AG09309 (cell line): ENCODE measurements around the gene C1D.

Source experiments
- DNase-seq: peaks from one replicate; pipeline ENCODE4 v3.0.0-alpha.2; 2010; ENCODE audit warnings: low read depth
- H3K4me3 ChIP-seq: 2 replicates; pipeline ENCODE4 v1.5.1; 2011; ENCODE audit warnings: mild to moderate bottlenecking, low read depth, low read length, moderate library complexity; ENCODE audit not compliant: control insufficient read depth
- CTCF ChIP-seq: IDR thresholded peaks from 2 replicates; pipeline ENCODE4 v1.5.1; 2011; ENCODE audit warnings: mild to moderate bottlenecking, low read depth, low read length, inconsistent platforms; ENCODE audit not compliant: insufficient read depth, control insufficient read depth; ENCODE audit errors: missing control alignments

Gene C1D

GRCh38 chr2:68046224-68046623 lies 16.6 kb downstream of the C1D start:
- DNase-seq = no peak
- H3K4me3 ChIP-seq = no peak overlapping the region
- TF ChIP-seq CTCF = no peak

GRCh38 chr2:68045342-68045741 lies 17.5 kb downstream of the C1D start:
- no peak for TF ChIP-seq CTCF
- H3K4me3 ChIP-seq = no peak overlapping the region
- no peak for DNase-seq

GRCh38 chr2:68044099-68044498 lies 18.7 kb downstream of the C1D start:
- no peak for TF ChIP-seq CTCF
- H3K4me3 ChIP-seq = no peak overlapping the region
- DNase-seq = no peak

- H3K4me3 ChIP-seq = no peak overlapping the region
- no peak for DNase-seq
- TF ChIP-seq CTCF = no peak
Observed at GRCh38 chr2:68043695-68044094, 19.1 kb downstream of the C1D start.

GRCh38 chr2:68043032-68043431 lies 19.8 kb downstream of the C1D start:
- DNase-seq = no peak
- TF ChIP-seq CTCF = no peak
- no peak overlapping the region for H3K4me3 ChIP-seq

GRCh38 chr2:68041704-68042245 lies 21.0 kb downstream of the C1D start:
- no peak overlapping the region for H3K4me3 ChIP-seq
- DNase-seq = no peak
- TF ChIP-seq CTCF = no peak

GRCh38 chr2:68040078-68040477 lies 22.7 kb downstream of the C1D start:
- H3K4me3 ChIP-seq = no peak overlapping the region
- TF ChIP-seq CTCF = no peak
- DNase-seq = no peak
